Measurements from ENCODE around the gene FGF8. TPM values are rescaled to one million over a fixed set of nuclear protein-coding genes. Genes with fewer than 3 reads are reported as not detected.

The FGF8 gene
- polyA plus RNA-seq, 1 experiment = not detected

Other genes with a start within 250 kb of the FGF8 start
- 18.8 and 31.3 TPM in 2 replicates for gene POLL, start 187.9 kb downstream of the FGF8 start, polyA plus RNA-seq (2011; rRNA removed)
- gene DPCD, start 187.8 kb downstream of the FGF8 start, polyA plus RNA-seq (2011; rRNA removed) = 46.4 and 51.9 TPM in 2 replicates
- 28.9 and 31.2 TPM in 2 replicates for gene FBXW4, start 80.9 kb downstream of the FGF8 start, polyA plus RNA-seq (2011; rRNA removed)
- gene NPM3, start 7.3 kb upstream of the FGF8 start, polyA plus RNA-seq (2011; rRNA removed) = 31.8 and 35.6 TPM in 2 replicates
- 25.6 and 52.3 TPM in 2 replicates for gene OGA, start 42.3 kb upstream of the FGF8 start, polyA plus RNA-seq (2011; rRNA removed)
- gene KCNIP2, start 67.7 kb upstream of the FGF8 start, polyA plus RNA-seq (2011; rRNA removed) = 0.38 and 0.43 TPM in 2 replicates

Data from BJ (cell line).